Measurements from ENCODE around the gene APOA5.
"Not testable (repeated sequence)": the region's sequence is repeated elsewhere in the genome, so short reads cannot be mapped to it uniquely, and the experiment has no call there.

The APOA5 gene

GRCh38 chr11:116774661-116775060 is 17.0 kb downstream of the APOA5 start:
- no peak for TF ChIP-seq CTCF (conservative IDR thresholded peaks at IDR 0.05)
- H3K27ac ChIP-seq, result no peak overlapping the region

GRCh38 chr11:116773203-116774097 is 18.2 kb downstream of the APOA5 start:
- H3K27ac ChIP-seq, result peak overlapping the region; percentile 92
- no peak for TF ChIP-seq CTCF (conservative IDR thresholded peaks at IDR 0.05)

- H3K27ac ChIP-seq, result peak within 1 kb of the TSS; percentile 92
- TF ChIP-seq CTCF (conservative IDR thresholded peaks at IDR 0.05), result no peak; the same call in 1 of the 2 replicates
Measured at GRCh38 chr11:116772443-116773202, 19.1 kb downstream of the APOA5 start, which contains the start of gene BUD13. Gene BUD13 (minus strand): TSS chr11:116772987. CDS start chr11:116772964, 23 bp downstream.

GRCh38 chr11:116771935-116772334 is 19.7 kb downstream of the APOA5 start:
- peak overlapping the region; percentile 92 for H3K27ac ChIP-seq

GRCh38 chr11:116762132-116762531 is 29.5 kb downstream of the APOA5 start:
- TF ChIP-seq CTCF (conservative IDR thresholded peaks at IDR 0.05), result no peak
- no peak overlapping the region for H3K27ac ChIP-seq

More at GRCh38 chr11:116771935-116772334, 19.7 kb downstream of the APOA5 start:
- TF ChIP-seq CTCF (conservative IDR thresholded peaks at IDR 0.05), result no peak

- not testable (repeated sequence) for H3K27ac ChIP-seq
Measured at GRCh38 chr11:116756044-116756443, 35.6 kb downstream of the APOA5 start.

GRCh38 chr11:116750070-116750718 is 41.5 kb downstream of the APOA5 start:
- no peak for TF ChIP-seq CTCF (conservative IDR thresholded peaks at IDR 0.05)
- no peak overlapping the region for H3K27ac ChIP-seq

Measured in VCaP (cell line).